Neural cell (in vitro differentiated cells): ENCODE results near the gene OR7C1. TPM values are rescaled to one million over a fixed set of nuclear protein-coding genes. Genes with fewer than 3 reads are reported as not detected.

ENCODE experiments used
- H2AFZ ChIP-seq: fragments of 200-600, 300-800 bp; sonication (generic), shearing (Covaris generic); 2 replicates; pipeline ENCODE4 v1.6.0; 2014; ENCODE audit warnings: low read depth, mild to moderate bottlenecking, antibody characterized with exemption, low read length, moderate library complexity
- H3F3A ChIP-seq: fragments of 200-600 bp; shearing (Covaris generic); 2 replicates; pipeline ENCODE4 v1.6.1; 2016; ENCODE audit warnings: mild to moderate bottlenecking, moderate library complexity, mixed read lengths, antibody characterized with exemption, low read length; ENCODE audit not compliant: insufficient read depth, poor library complexity, severe bottlenecking
- H3K27ac ChIP-seq: fragments of 200-600, 300-800 bp; sonication (generic), shearing (Covaris generic); 2 replicates; pipeline ENCODE4 v1.5.1; 2014; ENCODE audit warnings: mild to moderate bottlenecking, low read length, moderate library complexity
- H3K27me3 ChIP-seq: fragments of 300-800, 200-600 bp; sonication (generic), shearing (Covaris generic); 2 replicates; pipeline ENCODE4 v1.6.0; 2014; ENCODE audit warnings: mild to moderate bottlenecking, low read depth, low read length, moderate library complexity; ENCODE audit not compliant: insufficient read depth
- H3K36me3 ChIP-seq: fragments of 300-800, 200-600 bp; sonication (generic), shearing (Covaris generic); 2 replicates; pipeline ENCODE4 v1.5.1; 2014; ENCODE audit warnings: mild to moderate bottlenecking, antibody characterized with exemption, low read length, moderate library complexity; ENCODE audit not compliant: insufficient read depth
- H3K4me2 ChIP-seq: fragments of 300-800, 200-600 bp; sonication (generic), shearing (Covaris generic); 2 replicates; pipeline ENCODE4 v1.6.0; 2014; ENCODE audit warnings: mild to moderate bottlenecking, low read length
- H3K4me3 ChIP-seq: fragments of 300-800, 200-600 bp; sonication (generic), shearing (Covaris generic); 2 replicates; pipeline ENCODE4 v1.5.1; 2014; ENCODE audit warnings: mild to moderate bottlenecking, low read length, moderate library complexity
- H3K79me2 ChIP-seq: fragments of 200-600 bp; shearing (Covaris generic); replicated peaks from 2 replicates; pipeline ENCODE4 v1.6.0; 2014; ENCODE audit warnings: mild to moderate bottlenecking, low read length, moderate library complexity; ENCODE audit not compliant: insufficient read depth
- H3K9ac ChIP-seq: fragments of 300-800, 200-600 bp; sonication (generic), shearing (Covaris generic); 2 replicates; pipeline ENCODE4 v1.6.1; 2016; ENCODE audit warnings: mild to moderate bottlenecking, low read length, mixed read lengths
- H3K9me2 ChIP-seq: fragments of 200-600 bp; shearing (Covaris generic); 2 replicates; pipeline ENCODE4 v1.6.1; 2016; ENCODE audit warnings: mild to moderate bottlenecking, low read length, mixed read lengths; ENCODE audit not compliant: insufficient read depth
- H3K9me3 ChIP-seq: fragments of 200-600, 300-800 bp; sonication (generic), shearing (Covaris generic); 2 replicates; pipeline ENCODE4 v1.6.1; 2016; ENCODE audit warnings: mild to moderate bottlenecking, mixed run types, low read length, moderate library complexity, mixed read lengths
- H4K20me1 ChIP-seq: fragments of 200-600 bp; shearing (Covaris generic); 2 replicates; pipeline ENCODE4 v1.6.1; 2016; ENCODE audit warnings: mild to moderate bottlenecking, mixed run types; ENCODE audit not compliant: insufficient read depth
- CTCF ChIP-seq: fragments of 450-650 bp; IDR thresholded peaks from 2 replicates; pipeline ENCODE4 v1.5.1; 2014; ENCODE audit warnings: antibody characterized with exemption, mild to moderate bottlenecking, moderate library complexity; ENCODE audit not compliant: poor library complexity, severe bottlenecking
- EP300 ChIP-seq: fragments of 450-650 bp; conservative IDR thresholded peaks from 2 replicates; pipeline ENCODE4 v1.6.1; 2014; ENCODE audit warnings: antibody characterized with exemption, mild to moderate bottlenecking, moderate library complexity; ENCODE audit not compliant: poor library complexity, severe bottlenecking
- EZH2 ChIP-seq: fragments of 200-600, 300-800 bp; shearing (Covaris generic), sonication (generic); IDR thresholded peaks from 2 replicates; pipeline ENCODE4 v1.6.1; 2014; ENCODE audit warnings: antibody characterized with exemption, low read length, borderline replicate concordance, mild to moderate bottlenecking; ENCODE audit not compliant: insufficient read depth, poor library complexity, severe bottlenecking
- MXI1 ChIP-seq: fragments of 450-650 bp; conservative IDR thresholded peaks from 2 replicates; pipeline ENCODE4 v1.6.1; 2014; ENCODE audit warnings: antibody characterized with exemption, mild to moderate bottlenecking; ENCODE audit not compliant: poor library complexity, severe bottlenecking
- POLR2AphosphoS5 ChIP-seq: IDR thresholded peaks from 2 replicates; pipeline ENCODE4 v1.6.1; 2012
- RAD21 ChIP-seq: fragments of 450-650 bp; conservative IDR thresholded peaks from 2 replicates; pipeline ENCODE4 v1.6.1; 2014; ENCODE audit warnings: antibody characterized with exemption, mild to moderate bottlenecking, moderate library complexity
- REST ChIP-seq: IDR thresholded peaks from 2 replicates; pipeline ENCODE4 v1.6.1; 2012; ENCODE audit warnings: borderline replicate concordance
- SMC3 ChIP-seq: fragments of 450-650 bp; conservative IDR thresholded peaks from 2 replicates; pipeline ENCODE4 v1.6.1; 2014; ENCODE audit warnings: antibody characterized with exemption, mild to moderate bottlenecking, moderate library complexity; ENCODE audit not compliant: poor library complexity
- TAF1 ChIP-seq: IDR thresholded peaks from 2 replicates; pipeline ENCODE4 v1.6.1; 2012; ENCODE audit warnings: low read depth
- polyA plus RNA-seq: library from polyadenylated mRNA; depleted of rRNA; stranded (reverse); fragments of >200 nt; gene quantifications from 2 replicates; pipeline ENCODE4 v1.2.3, GENCODE V29; 2014

OR7C1 gene
- polyA plus RNA-seq, 1 donor from 2014 or later = not detected

- H3K36me3 ChIP-seq = no peaks in the 10 kb centered on the region
- no peak overlapping the region for H3K9ac ChIP-seq
- no peak overlapping the region for H3K27ac ChIP-seq
- TF ChIP-seq REST = no peak
- no peak for TF ChIP-seq TAF1
- TF ChIP-seq SMC3 = no peak
- no peak for TF ChIP-seq EP300
- TF ChIP-seq CTCF = no peak
- TF ChIP-seq MXI1 = no peak
- no peak for TF ChIP-seq RAD21
- TF ChIP-seq POLR2AphosphoS5 = no peak
- TF ChIP-seq EZH2 = no peak
- H2AFZ ChIP-seq = no peak overlapping the region
- H3F3A ChIP-seq = no peaks in the 10 kb centered on the region
- H3K9me3 ChIP-seq = no peaks in the 10 kb centered on the region
- H3K4me2 ChIP-seq = no peak overlapping the region
- no peaks in the 10 kb centered on the region for H3K27me3 ChIP-seq
- H3K79me2 ChIP-seq = no peaks in the 10 kb centered on the region
- H3K4me3 ChIP-seq = no peak overlapping the region
- H4K20me1 ChIP-seq = no peaks in the 10 kb centered on the region
- no peaks in the 10 kb centered on the region for H3K9me2 ChIP-seq
Measured at GRCh38 chr19:14843578-14843977, 8.6 kb upstream of the OR7C1 start.

GRCh38 chr19:14843169-14843568, 8.2 kb upstream of the OR7C1 start:
- TF ChIP-seq CTCF (no peak), SMC3 (no peak), MXI1 (no peak), REST (no peak), EZH2 (no peak), POLR2AphosphoS5 (no peak), EP300 (no peak), RAD21 (no peak), TAF1 (no peak)
- Histone ChIP-seq H3K27ac (no peak overlapping the region), H3K9me3 (no peaks in the 10 kb centered on the region)

More at GRCh38 chr19:14843169-14843568, 8.2 kb upstream of the OR7C1 start:
- Histone ChIP-seq H3K36me3 (no peaks in the 10 kb centered on the region), H3K4me2 (no peak overlapping the region), H3K4me3 (no peak overlapping the region), H3K27me3 (no peaks in the 10 kb centered on the region), H3K79me2 (no peaks in the 10 kb centered on the region), H3K9me2 (no peaks in the 10 kb centered on the region), H3K9ac (no peak overlapping the region), H4K20me1 (no peaks in the 10 kb centered on the region), H3F3A (no peaks in the 10 kb centered on the region), H2AFZ (no peak overlapping the region)
